Measurements from ENCODE around the gene ZNF436. TPM values are rescaled to one million over a fixed set of nuclear protein-coding genes. Genes with fewer than 3 reads are reported as not detected.

ZNF436 gene
- total RNA-seq, 6 experiments from 2014 or later = 2.8 to 4.5 (median 3.4) TPM

DNA sequence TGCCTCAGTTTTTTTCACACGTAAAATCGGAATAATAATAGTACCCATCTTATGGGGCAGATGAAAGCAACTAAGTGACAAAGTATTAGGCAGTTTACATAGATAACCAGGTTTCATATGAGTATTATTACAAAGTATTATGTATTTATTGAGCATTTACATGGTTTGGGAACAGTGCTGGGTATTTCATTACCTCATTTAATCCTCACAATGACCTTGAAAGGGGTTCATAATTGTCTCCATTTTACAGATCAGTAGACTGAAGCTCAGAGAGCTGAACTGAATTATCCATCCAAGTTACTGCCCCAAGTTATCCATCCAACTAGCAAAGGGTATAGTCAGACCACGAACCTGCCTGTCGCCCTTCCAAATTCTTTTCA, 33.7 kb upstream of the ZNF436 start:
- ATAC-seq = no peak
- WGBS (ENCODE audit: insufficient coverage, low coverage, low lambda C conversion rate, missing lambda C conversion rate) = 82% methylated on average over 4 of the region's 4 CpGs
- Histone ChIP-seq H3K27ac (no peak overlapping the region), H3K4me3 (no peak overlapping the region), H3K9me3 (no peaks in the 10 kb centered on the region), H3K27me3 (no peaks in the 10 kb centered on the region), H3K4me1 (peaks cover 0 to 22% (median 8%) of the 10 kb centered on the region in 4 donors), H3K36me3 (peaks cover 0 to 28% (median 11%) of the 10 kb centered on the region in 4 donors)
- intact Hi-C loops (cut with DNase I) = no loop called here
- DNase-seq = no peak
- TF ChIP-seq, protein P1, sequence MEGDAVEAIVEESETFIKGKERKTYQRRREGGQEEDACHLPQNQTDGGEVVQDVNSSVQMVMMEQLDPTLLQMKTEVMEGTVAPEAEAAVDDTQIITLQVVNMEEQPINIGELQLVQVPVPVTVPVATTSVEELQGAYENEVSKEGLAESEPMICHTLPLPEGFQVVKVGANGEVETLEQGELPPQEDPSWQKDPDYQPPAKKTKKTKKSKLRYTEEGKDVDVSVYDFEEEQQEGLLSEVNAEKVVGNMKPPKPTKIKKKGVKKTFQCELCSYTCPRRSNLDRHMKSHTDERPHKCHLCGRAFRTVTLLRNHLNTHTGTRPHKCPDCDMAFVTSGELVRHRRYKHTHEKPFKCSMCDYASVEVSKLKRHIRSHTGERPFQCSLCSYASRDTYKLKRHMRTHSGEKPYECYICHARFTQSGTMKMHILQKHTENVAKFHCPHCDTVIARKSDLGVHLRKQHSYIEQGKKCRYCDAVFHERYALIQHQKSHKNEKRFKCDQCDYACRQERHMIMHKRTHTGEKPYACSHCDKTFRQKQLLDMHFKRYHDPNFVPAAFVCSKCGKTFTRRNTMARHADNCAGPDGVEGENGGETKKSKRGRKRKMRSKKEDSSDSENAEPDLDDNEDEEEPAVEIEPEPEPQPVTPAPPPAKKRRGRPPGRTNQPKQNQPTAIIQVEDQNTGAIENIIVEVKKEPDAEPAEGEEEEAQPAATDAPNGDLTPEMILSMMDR (IDR thresholded peaks at IDR 0.05) = no peak
- TF ChIP-seq POLR2A (IDR thresholded peaks at IDR 0.05) = no peak

DNA sequence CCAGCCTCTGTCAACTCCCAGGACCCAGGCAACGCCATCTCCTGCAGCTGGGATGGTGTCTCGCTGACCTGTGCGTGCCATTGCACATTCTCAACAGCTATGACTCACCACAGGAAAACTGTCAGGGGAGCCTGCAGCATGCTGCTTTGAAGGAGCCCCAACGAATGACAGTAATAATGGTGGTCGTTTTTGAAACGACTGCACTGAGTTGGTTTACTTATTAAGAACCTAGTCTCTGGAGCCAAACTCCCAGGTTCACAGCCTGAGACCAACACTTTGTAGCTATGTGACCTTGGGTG, 33.4 kb upstream of the ZNF436 start:
- Histone ChIP-seq H3K27me3 (no peaks in the 10 kb centered on the region), H3K9me3 (no peaks in the 10 kb centered on the region), H3K4me1 (peaks cover 0 to 22% (median 8%) of the 10 kb centered on the region in 4 donors), H3K36me3 (peaks cover 0 to 24% (median 9%) of the 10 kb centered on the region in 4 donors), H3K4me3 (no peak overlapping the region), H3K27ac (no peak overlapping the region)
- WGBS (ENCODE audit: insufficient coverage, low coverage, low lambda C conversion rate, missing lambda C conversion rate) = 38% methylated on average over 4 of the region's 6 CpGs
- ATAC-seq = peak in 1 of 4 donors; percentile 27
- TF ChIP-seq POLR2A (IDR thresholded peaks at IDR 0.05) = no peak
- TF ChIP-seq, protein P1 (IDR thresholded peaks at IDR 0.05) = no peak
- DNase-seq = no peak
- intact Hi-C loops (cut with DNase I) = no loop called here

DNA sequence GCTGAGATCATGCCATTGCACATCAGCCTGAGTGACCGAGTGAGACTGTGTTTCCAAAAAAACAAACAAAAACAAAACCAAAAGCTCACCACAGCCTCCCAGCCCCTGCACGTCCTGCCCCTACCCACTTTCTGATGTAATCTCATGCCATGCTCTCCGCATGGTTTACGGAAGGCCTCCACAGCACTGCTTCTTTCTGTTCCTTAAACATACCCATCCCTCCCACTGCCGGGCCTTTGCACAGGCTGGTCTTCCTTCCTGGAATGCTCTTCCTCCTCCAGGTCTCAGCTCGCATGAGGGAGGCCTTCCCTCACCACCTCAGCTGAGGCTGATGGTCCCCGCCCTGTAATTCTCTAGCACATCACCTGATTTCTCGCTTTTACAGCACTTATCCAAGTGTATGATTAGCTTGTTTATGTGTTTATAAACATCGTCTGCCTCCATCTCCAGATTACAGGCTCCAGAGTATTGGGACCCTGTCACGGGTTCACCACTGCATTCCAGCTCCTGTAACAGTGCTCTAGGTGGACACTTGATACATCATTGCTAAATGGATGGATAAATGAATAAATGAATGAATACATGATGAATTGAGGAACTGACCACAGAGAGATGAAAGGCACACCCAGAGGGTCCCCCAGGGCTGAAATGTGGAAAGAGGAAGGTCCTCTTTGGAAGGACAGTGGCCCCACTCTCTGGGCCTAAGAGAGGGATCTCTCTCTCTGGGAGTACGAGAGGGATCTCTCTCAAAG, 32.8 kb upstream of the ZNF436 start:
- Histone ChIP-seq H3K9me3 (no peaks in the 10 kb centered on the region), H3K36me3 (peaks cover 0 to 27% (median 9%) of the 10 kb centered on the region in 4 donors), H3K27ac (no peak overlapping the region), H3K4me3 (no peak overlapping the region), H3K4me1 (peaks cover 0 to 22% (median 8%) of the 10 kb centered on the region in 4 donors), H3K27me3 (no peaks in the 10 kb centered on the region)
- intact Hi-C loops (cut with DNase I) = no loop called here
- DNase-seq (no peak), ATAC-seq (peak; percentile 5 to 41 (median 18))
- no peak for TF ChIP-seq POLR2A (IDR thresholded peaks at IDR 0.05)
- WGBS (ENCODE audit: insufficient coverage, low coverage, low lambda C conversion rate, missing lambda C conversion rate) = 77% methylated on average over 10 of the region's 11 CpGs

DNA sequence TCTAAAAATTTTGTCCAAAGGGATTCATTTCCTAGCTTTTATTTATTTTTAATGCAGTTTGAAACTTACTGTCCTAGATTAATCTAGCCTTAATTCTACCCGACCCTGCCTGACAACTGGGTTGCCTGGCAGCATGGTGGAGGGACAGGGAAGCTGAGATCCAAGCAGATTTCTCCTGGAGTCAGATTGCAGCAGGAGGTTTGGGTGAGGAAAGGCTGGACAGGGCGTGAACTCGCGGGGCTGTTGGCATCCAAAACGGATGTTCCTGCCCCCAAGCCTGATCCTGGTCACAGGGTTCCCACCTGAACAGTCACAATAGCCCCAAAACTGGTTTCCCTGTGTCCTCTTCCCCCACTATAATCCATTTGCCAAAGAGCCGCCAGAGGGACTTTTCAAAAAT, 31.7 kb upstream of the ZNF436 start:
- H3K27me3 ChIP-seq = no peaks in the 10 kb centered on the region
- TF ChIP-seq, protein P1 (IDR thresholded peaks at IDR 0.05) = no peak
- no peak for TF ChIP-seq POLR2A (IDR thresholded peaks at IDR 0.05)
- ATAC-seq (no peak), DNase-seq (no peak)
- peaks cover 0 to 30% (median 12%) of the 10 kb centered on the region in 4 donors for H3K36me3 ChIP-seq
- no peak overlapping the region for H3K4me3 ChIP-seq
- WGBS (ENCODE audit: insufficient coverage, low coverage, low lambda C conversion rate, missing lambda C conversion rate) = 79% methylated on average over 4 of the region's 6 CpGs
- H3K4me1 ChIP-seq = peaks cover 0 to 22% (median 8%) of the 10 kb centered on the region in 4 donors
- no peak overlapping the region for H3K27ac ChIP-seq
- intact Hi-C loops (cut with DNase I) = no loop called here
- H3K9me3 ChIP-seq = no peaks in the 10 kb centered on the region

DNA sequence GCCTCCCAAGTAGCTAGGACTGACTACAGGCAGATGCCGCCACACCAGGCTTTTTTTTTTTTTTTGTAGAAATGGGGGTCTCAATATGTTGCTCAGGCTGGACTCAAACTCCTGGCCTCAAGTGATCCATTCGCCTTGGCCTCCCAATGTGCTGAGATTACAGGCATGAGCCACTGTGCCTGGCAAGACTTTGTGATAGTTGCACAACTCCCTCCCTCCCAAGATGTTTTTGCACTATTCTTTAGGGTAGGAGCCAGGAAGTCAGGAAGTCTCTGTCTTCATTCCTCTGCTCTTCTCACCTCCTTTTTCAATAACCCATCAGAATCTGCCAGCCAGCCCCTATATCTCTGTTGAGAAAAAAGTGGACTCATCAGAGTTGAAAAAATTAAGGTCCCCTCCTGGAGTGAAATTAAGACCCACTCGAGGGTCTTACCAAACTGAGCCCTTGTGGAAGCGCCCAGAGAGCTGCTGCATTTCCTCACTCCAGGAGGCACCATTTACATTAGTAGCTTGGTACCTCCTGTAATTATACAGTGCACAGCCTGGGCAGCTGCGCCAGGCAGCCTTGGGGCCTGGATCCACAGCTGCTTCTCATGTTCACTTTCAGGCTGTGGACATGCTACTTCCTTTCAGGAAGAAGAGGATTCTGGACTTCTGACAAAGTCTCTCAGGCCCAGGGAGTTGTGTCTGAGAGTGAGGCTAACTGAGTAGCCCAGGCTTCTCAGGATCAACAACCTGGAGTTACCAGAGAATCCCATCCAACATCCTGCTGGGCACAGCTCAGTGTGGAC, 30.9 kb upstream of the ZNF436 start:
- ATAC-seq (no peak), DNase-seq (no peak)
- no peak overlapping the region for H3K27ac ChIP-seq
- intact Hi-C loops (cut with DNase I) = no loop called here
- WGBS (ENCODE audit: insufficient coverage, low coverage, low lambda C conversion rate, missing lambda C conversion rate) = 77% methylated on average over 3 of the region's 5 CpGs
- H3K9me3 ChIP-seq = no peaks in the 10 kb centered on the region
- no peaks in the 10 kb centered on the region for H3K27me3 ChIP-seq
- peaks cover 0 to 30% (median 13%) of the 10 kb centered on the region in 4 donors for H3K36me3 ChIP-seq
- TF ChIP-seq, protein P1 (IDR thresholded peaks at IDR 0.05) = no peak
- no peak for TF ChIP-seq POLR2A (IDR thresholded peaks at IDR 0.05)
- H3K4me3 ChIP-seq = no peak overlapping the region
- peaks cover 0 to 22% (median 10%) of the 10 kb centered on the region in 4 donors for H3K4me1 ChIP-seq
